HTR-8/SVneo (cell line): ENCODE measurements around the gene WFDC8.

Experiments used
- DNase-seq: peaks from one replicate; pipeline ENCODE4 v3.0.0; 2011; ENCODE audit warnings: low spot score, mixed read lengths; ENCODE audit not compliant: insufficient read length
- FAIRE-seq: peaks from 2 replicates; lab custom pipeline; 2011; peaks lifted over from hg19 to GRCh38; lab: Jason Lieb, UNC

The WFDC8 gene

GRCh38 chr20:45552456-45552855 lies 26.6 kb downstream of the WFDC8 start:
- FAIRE-seq (no peak), DNase-seq (no peak)

DNA sequence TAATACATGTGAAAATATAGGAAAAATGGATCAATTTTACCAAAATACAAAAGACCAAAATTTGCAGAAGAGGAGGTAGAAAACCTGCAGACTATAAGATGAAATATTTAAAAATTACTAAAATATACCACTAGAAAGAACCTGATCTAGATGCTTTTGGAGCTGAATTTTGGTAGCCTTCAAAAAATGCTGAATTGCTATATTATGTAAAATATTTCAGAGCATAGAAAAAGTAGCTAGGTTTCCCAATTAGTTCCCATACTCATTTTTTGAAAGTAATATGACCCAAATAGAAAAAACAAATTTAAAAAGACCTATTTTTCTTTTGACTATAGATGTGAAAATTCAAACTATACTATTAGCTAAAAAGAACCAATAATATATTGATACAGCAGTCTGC lies 28.3 kb downstream of the WFDC8 start:
- no peak for DNase-seq
- no peak for FAIRE-seq

DNA sequence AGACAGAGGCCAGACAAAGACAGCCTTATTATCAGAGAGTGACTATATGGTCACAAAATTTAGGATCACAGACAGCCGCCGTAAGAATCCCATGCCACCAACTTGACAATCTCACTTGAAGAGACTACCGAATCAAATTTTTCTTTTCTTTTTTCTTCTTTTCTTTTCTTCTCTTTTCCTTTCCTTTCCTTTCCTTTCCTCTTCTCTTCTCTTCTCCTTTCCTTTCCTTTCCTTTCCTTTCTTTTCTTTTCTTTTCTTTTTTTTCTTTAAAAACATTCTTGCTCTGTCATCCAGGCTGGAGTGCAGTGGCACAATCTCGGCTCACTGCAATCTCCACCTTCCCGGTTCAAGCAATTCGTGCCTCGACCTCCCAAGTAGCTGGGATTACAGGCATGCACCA lies 30.7 kb downstream of the WFDC8 start:
- DNase-seq (no peak), FAIRE-seq (no peak)

DNA sequence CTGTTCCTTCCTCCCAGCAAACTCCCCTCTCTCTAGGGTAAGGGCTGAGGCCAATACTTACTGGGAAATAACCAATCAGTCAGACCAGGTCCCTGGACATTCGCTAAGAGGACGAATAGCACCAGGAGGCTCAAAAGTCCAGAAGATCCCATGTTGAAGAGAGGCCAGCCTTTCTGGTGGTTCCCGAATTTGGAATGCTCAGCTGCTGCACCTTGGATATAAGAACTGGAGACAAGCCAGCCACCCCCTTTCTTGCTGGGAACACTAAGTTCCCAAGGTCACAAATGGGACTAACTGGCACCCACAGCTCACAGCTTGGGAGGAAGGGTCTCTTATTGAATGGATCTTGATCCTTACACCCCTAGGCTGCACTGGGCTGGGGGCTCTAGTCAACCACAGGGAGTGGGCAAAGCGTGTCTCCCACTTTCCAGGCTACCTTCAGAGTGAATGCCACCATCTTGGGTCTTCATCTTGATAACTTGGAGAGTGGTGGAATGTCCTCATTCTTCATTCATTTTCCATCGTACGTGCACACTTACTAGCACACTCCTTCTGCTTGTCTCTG lies 31.8 kb downstream of the WFDC8 start, which contains the start of gene EPPIN:
Gene EPPIN, minus strand, starts transcription at position 196 of the 565 bp plus-strand sequence. Its CDS starts 44 bp downstream, at position 152.
- no peak for DNase-seq
- no peak for FAIRE-seq

- peak; percentile 46 for FAIRE-seq
- DNase-seq: peak; percentile 74
These were observed 33.2 kb downstream of the WFDC8 start for GRCh38 chr20:45545754-45546453.

DNA sequence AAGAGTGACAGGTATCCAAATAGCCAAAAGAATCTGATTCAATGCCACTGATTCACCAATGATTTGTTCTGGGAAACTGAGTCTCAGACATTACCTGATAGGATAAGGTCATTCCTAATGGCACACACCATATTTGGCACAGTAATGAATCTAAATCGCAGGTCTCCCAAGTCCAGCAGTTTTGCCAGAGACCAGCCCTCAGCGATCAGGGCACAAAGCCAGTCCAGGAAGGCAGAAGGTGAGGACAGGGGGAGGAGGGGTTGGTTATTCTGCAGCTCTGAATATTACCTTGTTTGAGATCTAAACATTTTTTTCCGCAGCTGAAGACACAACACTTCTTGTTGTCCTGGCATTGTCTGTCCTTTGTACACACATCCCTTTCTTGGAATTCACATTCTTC lies 33.7 kb downstream of the WFDC8 start:
- DNase-seq (no peak), FAIRE-seq (no peak)

GRCh38 chr20:45539382-45539781 lies 39.7 kb downstream of the WFDC8 start, which contains the start of gene WFDC6:
Gene WFDC6, minus strand, starts transcription at chr20:45539482. Its CDS starts 75 bp downstream, at chr20:45539407.
- DNase-seq (no peak), FAIRE-seq (no peak)

GRCh38 chr20:45538209-45538799 lies 40.8 kb downstream of the WFDC8 start:
- peak; percentile 83 for FAIRE-seq

DNA sequence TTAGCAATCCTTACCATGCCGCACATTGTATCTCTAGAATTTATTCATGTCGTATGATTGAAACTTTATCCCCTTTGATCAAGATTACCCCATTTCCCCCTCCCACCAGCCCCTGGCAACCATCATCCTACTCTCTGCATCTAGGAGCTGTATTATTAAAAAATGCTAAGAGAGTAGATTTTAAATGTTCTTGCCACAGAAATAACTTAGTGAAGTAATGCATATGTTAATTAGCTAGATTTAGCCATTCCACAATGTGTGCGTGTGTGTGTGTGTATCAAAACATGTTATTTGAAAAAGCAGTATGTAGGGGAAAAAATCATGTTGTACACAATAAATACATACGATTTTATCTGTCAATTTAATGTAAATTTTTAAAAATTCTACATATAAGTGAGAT lies 51.8 kb downstream of the WFDC8 start:
- FAIRE-seq (peak; percentile 55), DNase-seq (no peak)

More at GRCh38 chr20:45538209-45538799, 40.8 kb downstream of the WFDC8 start:
- DNase-seq: no peak

DNA sequence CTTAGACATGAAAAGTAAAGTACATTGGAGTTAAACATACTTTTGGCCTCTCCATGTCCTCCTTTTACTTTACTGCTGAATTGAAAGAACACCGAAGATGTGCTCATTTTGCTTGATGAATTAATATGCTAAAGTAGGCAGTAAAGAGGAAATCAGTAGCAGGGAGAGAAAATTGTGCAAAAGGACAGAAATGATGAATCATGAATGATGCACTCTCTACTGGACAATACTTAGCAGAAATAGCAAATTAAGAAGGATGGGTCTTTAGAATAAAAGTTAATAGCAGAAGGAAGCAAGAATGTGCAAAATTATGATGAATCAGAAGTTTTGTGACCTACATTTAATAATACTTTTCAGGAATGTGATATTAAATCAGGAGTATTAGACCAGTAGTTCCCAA lies 55.3 kb downstream of the WFDC8 start:
- peak; percentile 60 for FAIRE-seq
- DNase-seq: no peak

DNA sequence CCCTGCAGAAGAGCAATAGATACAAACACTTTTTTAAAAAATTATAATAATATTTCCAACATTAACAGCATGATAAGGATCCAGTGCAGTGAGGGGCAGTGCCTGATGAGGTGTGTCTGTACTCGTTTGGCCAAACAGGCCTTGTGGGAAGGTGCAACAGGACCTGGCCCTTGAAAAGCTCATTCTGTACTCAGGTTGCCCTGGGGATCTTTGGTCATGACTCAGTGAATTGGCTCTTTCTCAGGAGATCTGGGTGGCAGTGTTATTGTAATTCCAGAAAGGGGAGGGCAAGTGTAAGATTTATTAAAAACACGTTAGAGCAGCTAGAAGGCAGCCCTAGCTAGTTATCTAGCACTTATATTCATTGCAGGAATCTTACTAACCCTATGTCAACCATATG lies 60.8 kb downstream of the WFDC8 start:
- DNase-seq (no peak), FAIRE-seq (no peak)

- DNase-seq: no peak
- FAIRE-seq: peak; percentile 20
These were observed 63.8 kb downstream of the WFDC8 start, which contains the start of gene SPINT3 for GRCh38 chr20:45515147-45515913. Gene SPINT3, minus strand, starts transcription at chr20:45515622. Its CDS starts 14 bp downstream, at chr20:45515608.

GRCh38 chr20:45510242-45510862 lies 68.7 kb downstream of the WFDC8 start:
- peak; percentile 64 for FAIRE-seq
- no peak for DNase-seq

DNA sequence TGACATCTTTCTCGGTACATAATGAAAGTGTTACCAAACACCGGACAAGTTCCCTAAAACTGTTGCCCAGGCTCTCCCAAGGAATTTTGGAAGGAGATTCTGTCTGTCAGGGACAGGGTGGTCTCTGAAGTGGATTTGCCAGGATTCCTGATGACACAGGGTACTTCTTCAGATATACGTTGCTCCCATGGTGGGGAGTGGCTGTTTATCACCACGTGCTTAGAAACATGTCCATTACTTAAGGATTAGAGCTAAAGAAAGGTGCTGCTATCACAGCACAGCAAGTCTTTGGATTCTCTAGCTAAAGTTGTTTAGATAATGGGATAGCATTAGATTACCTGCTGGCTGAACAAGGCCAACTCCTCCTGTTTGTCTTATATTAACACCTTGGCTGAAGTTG lies 70.0 kb downstream of the WFDC8 start:
- DNase-seq (no peak), FAIRE-seq (peak; percentile 55)

DNA sequence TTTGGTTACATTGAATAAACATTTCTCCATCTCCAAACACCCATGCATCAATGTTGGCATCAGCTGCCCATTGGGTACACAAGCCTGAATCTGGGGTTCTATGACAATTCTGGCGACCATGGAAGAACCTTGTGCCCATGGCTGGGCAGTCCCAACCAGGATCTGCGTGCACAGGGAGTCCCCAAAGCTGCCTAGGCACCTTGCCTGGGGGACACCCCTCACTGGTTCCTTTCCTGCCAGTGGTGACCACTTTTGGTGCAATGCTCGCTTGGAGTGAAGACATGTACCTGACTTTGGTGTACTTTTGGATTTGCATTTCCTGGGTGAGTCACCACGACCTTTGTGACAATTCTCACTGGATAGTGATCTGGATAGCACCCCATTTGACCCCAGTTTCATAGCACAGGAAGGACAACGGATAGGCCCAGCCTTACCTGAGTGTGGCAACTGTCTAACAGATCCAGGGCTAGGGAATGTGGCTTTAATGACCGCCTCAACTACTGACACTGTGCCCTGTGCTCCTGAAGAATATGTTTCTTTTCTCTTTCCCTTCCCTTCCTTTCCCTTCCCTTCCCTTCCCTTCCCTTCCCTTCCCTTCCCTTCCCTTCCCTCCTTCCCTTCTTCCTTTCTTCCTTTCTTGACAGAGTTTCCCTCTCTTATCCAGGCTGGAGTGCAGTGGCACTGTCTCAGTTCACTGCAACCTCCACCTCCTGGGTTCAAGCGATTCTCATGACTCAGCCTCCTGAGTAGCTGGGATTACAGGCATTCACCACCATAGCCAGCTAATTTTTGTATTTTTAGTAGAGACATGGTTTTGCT lies 70.8 kb downstream of the WFDC8 start:
- FAIRE-seq (peak; percentile 42), DNase-seq (no peak)

- FAIRE-seq (peak; percentile 33), DNase-seq (no peak)
These were observed 71.9 kb downstream of the WFDC8 start for GRCh38 chr20:45507011-45507820.

GRCh38 chr20:45506398-45506797 lies 72.7 kb downstream of the WFDC8 start:
- DNase-seq (no peak), FAIRE-seq (peak; percentile 26)

DNA sequence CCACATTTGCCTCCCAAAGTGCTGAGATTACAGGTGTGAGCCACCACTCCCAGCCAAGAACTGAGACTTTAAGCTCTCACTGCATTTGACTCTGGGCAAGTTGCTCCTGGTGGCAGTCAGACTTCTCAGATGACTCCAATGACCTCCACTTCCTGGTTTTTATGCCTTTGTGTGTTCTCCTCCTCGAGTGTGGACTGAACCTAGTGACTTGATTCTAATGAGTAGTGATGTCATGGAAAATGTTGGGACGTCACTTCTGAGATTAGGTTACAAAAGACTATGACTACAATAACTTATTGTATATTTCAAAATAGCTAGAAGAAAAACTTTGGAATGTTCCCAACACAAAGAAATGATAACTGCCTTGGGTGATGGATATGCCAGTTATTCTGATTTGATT lies 75.7 kb downstream of the WFDC8 start:
- FAIRE-seq: peak; percentile 38
- no peak for DNase-seq
